HepG2 (cell line): ENCODE results near the gene STPG4. TPM values are rescaled to one million over a fixed set of nuclear protein-coding genes. Genes with fewer than 3 reads are reported as not detected.
A peak's percentile ranks its signal among the peaks of the same experiment; 100 is the strongest.

ENCODE experiments used
- EP300 ChIP-seq, 3 experiments: sonication (generic) in 1 of 3; formaldehyde crosslinking in 1 of 3; IDR thresholded peaks; 2 replicates each; pipeline versions ENCODE4 v1.5.1 to v1.6.1; 2011 to 2020; ENCODE audit warnings: low read depth in 2 of 3, low read length in 2 of 3, borderline replicate concordance in 1 of 3, improper control_type of control experiment in 1 of 3, mild to moderate bottlenecking in 1 of 3, missing genetic modification reagents in 1 of 3, moderate library complexity in 1 of 3
- FIP1L1 ChIP-seq: fragments of 200-400 bp; formaldehyde crosslinking; IDR thresholded peaks from 2 replicates; pipeline ENCODE4 v1.6.1; 2018; ENCODE audit warnings: low read depth, mild to moderate bottlenecking, low read length, moderate library complexity, borderline replicate concordance; ENCODE audit not compliant: insufficient read depth
- FOXC1 ChIP-seq: sonication (generic); formaldehyde crosslinking; IDR thresholded peaks from 2 replicates; pipeline ENCODE4 v1.8.0; 2022; ENCODE audit warnings: mild to moderate bottlenecking, missing genetic modification reagents, borderline replicate concordance
- HNF1A ChIP-seq, 2 experiments: sonication (generic) in 1 of 2; formaldehyde crosslinking in 1 of 2; IDR thresholded peaks; 2 replicates each; pipeline versions ENCODE4 v1.4.0 to v1.6.1; 2016 to 2020; ENCODE audit warnings: borderline replicate concordance in 1 of 2, low read depth in 1 of 2, mild to moderate bottlenecking in 1 of 2, missing genetic modification reagents in 1 of 2
- MXI1 ChIP-seq: IDR thresholded peaks from 3 replicates; pipeline ENCODE4 v1.6.1; 2012; ENCODE audit warnings: low read depth, low read length, inconsistent platforms, borderline replicate concordance
- NFRKB ChIP-seq: fragments of 450-650 bp; IDR thresholded peaks from 2 replicates; pipeline ENCODE4 v1.6.1; 2017
- SRSF1 ChIP-seq: fragments of 200-400 bp; formaldehyde crosslinking; optimal IDR thresholded peaks from 2 replicates; pipeline ENCODE3; 2017; ENCODE audit warnings: mild to moderate bottlenecking, low read depth, low read length, moderate library complexity
- TAF15 ChIP-seq: fragments of 200-400 bp; formaldehyde crosslinking; IDR thresholded peaks from one replicate; pipeline ENCODE4 v1.6.1; 2018; ENCODE audit warnings: mild to moderate bottlenecking, low read depth, low read length; ENCODE audit not compliant: poor library complexity, severe bottlenecking
- TCF12 ChIP-seq, 2 experiments: fragments of 450-650 bp in 1 of 2; sonication (generic) in 1 of 2; formaldehyde crosslinking in 1 of 2; IDR thresholded peaks; 2 replicates each; pipeline versions ENCODE4 v1.6.1 to v1.8.0; 2017 to 2022; ENCODE audit warnings: antibody characterized with exemption in 1 of 2, mild to moderate bottlenecking in 1 of 2, missing genetic modification reagents in 1 of 2, moderate library complexity in 1 of 2
- TFAP4 ChIP-seq: sonication (generic); IDR thresholded peaks from 2 replicates; pipeline ENCODE4 v1.6.1; 2016; ENCODE audit warnings: low read depth, borderline replicate concordance
- ZBTB3 ChIP-seq: sonication (generic); formaldehyde crosslinking; IDR thresholded peaks from 2 replicates; pipeline ENCODE4 v1.4.0; 2020; ENCODE audit warnings: low read depth, mild to moderate bottlenecking, moderate library complexity, missing genetic modification reagents, borderline replicate concordance
- ZFYVE20 ChIP-seq: sonication (generic); formaldehyde crosslinking; IDR thresholded peaks from 2 replicates; pipeline ENCODE4 v1.8.0; 2023; ENCODE audit warnings: low read depth, mild to moderate bottlenecking, moderate library complexity, missing genetic modification reagents, borderline replicate concordance
- ZKSCAN5 ChIP-seq: sonication (generic); formaldehyde crosslinking; IDR thresholded peaks from 2 replicates; pipeline ENCODE4 v1.5.1; 2020; ENCODE audit warnings: mild to moderate bottlenecking, missing genetic modification reagents
- ZNF12 ChIP-seq: sonication (generic); formaldehyde crosslinking; IDR thresholded peaks from 2 replicates; pipeline ENCODE4 v1.5.0; 2020; ENCODE audit warnings: missing genetic modification reagents
- ZNF224 ChIP-seq: sonication (generic); formaldehyde crosslinking; IDR thresholded peaks from 2 replicates; pipeline ENCODE4 v1.5.0; 2020; ENCODE audit warnings: mild to moderate bottlenecking, missing genetic modification reagents
- ZNF703 ChIP-seq: sonication (generic); formaldehyde crosslinking; IDR thresholded peaks from 2 replicates; pipeline ENCODE4 v1.5.1; 2020; ENCODE audit warnings: missing genetic modification reagents, mild to moderate bottlenecking, moderate library complexity, borderline replicate concordance
- ZNF816 ChIP-seq: sonication (generic); formaldehyde crosslinking; IDR thresholded peaks from 2 replicates; pipeline ENCODE4 v1.8.0; 2022; ENCODE audit warnings: missing genetic modification reagents, mild to moderate bottlenecking, borderline replicate concordance
- ZSCAN31 ChIP-seq: sonication (generic); formaldehyde crosslinking; IDR thresholded peaks from 2 replicates; pipeline ENCODE4 v1.5.0; 2020; ENCODE audit warnings: low read depth, mild to moderate bottlenecking, missing genetic modification reagents
- ZSCAN9 ChIP-seq: IDR thresholded peaks from 2 replicates; pipeline ENCODE4 v1.6.1; 2016; ENCODE audit warnings: borderline replicate concordance
- polyA plus RNA-seq, 8 experiments: library from polyadenylated mRNA; depleted of rRNA in 3 of 8; stranded (reverse) in 7 of 8; unstranded in 1 of 8; fragments of >200 nt; fragmentation: Illumina TruSeq in 4 of 8; extraction: Trizol in 4 of 8; gene quantifications; 2 replicates each; pipeline versions ENCODE4 v1.2.1 to v1.2.3, GENCODE V29; 2011 to 2016; ENCODE audit warnings: low read depth in 4 of 8, missing spikeins in 1 of 8, mixed read lengths in 1 of 8; ENCODE audit not compliant: insufficient read depth in 1 of 8
- total RNA-seq, 5 experiments: library from RNA; depleted of rRNA; stranded (reverse); fragments of >200 nt; fragmentation: Illumina TruSeq; extraction: Trizol; gene quantifications; 2 replicates each; pipeline ENCODE4 v1.2.3, GENCODE V29; 2016; ENCODE audit warnings: low read depth in 1 of 5
- TF ChIP-seq, protein P1 (sequence below): sonication (generic); formaldehyde crosslinking; IDR thresholded peaks from 2 replicates; pipeline ENCODE4 v1.4.0; 2020; ENCODE audit warnings: missing genetic modification reagents; ENCODE audit errors: not compliant biosample characterization

The STPG4 gene
- total and polyA plus RNA-seq, 2 of the 13 experiments (the other 11 are each of a cell fraction or from before 2014, with no cell fraction given): 0.11 to 0.15 TPM

DNA sequence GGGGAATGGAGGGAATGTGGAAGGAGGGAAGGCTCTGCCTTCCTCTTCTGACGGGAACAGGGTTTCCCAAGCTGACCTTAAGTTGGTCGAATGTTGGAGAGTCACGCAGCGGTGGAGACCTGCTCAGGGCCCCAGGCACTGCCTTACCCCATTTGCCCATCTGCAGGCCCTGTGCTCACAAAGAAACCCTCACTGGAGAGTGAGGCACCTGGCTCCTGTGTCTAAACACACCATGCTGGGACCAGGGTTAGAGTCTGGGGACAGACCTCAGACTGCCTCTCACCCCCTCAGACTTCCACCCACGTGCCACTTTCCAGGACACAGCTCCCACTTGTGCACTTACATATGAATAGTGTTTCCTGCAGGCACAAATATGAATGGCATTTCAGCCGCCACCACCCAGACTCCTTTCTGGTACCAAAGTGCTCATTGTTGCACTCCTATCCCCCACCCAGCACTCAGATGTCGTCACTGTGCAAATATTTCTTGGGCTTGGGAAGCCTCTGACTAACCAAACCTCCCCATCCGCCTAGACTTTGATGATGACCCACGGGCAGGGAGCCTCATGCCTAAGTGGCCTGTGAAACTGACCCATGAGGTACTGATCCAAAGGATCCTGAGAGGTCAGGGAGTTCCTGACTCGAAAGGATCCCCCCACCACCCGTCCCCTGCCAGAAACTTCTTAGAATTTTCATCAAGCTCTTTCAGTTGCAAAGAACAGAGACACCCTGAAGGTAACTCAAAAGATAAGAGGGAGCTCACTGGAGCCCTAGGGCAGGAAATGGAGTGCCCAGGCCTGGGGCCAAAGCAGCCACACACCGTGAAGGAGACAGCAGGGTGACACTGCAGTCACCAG is 78.3 kb downstream of the STPG4 start (continued):
- 0 out of 2 replicates have a peak, but pooled peaks have one; percentile 24 for TF ChIP-seq ZBTB3 (CRISPR knock-in tag)
- no peak for TF ChIP-seq ZKSCAN5 (CRISPR knock-in tag)
- TF ChIP-seq FOXC1 (CRISPR knock-in tag): peak; percentile 69; the same call in 1 of the 2 replicates
- TF ChIP-seq SRSF1: no peak
- no peak for TF ChIP-seq TAF15
- TF ChIP-seq ZNF816 (CRISPR knock-in tag): no peak; the same call in 1 of the 2 replicates
- TF ChIP-seq NFRKB: no peak
- peak; percentile 87 for TF ChIP-seq ZSCAN31
- TF ChIP-seq, protein P1, sequence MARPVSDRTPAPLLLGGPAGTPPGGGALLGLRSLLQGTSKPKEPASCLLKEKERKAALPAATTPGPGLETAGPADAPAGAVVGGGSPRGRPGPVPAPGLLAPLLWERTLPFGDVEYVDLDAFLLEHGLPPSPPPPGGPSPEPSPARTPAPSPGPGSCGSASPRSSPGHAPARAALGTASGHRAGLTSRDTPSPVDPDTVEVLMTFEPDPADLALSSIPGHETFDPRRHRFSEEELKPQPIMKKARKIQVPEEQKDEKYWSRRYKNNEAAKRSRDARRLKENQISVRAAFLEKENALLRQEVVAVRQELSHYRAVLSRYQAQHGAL (CRISPR knock-in tag): no peak
- TF ChIP-seq ZNF224 (CRISPR knock-in tag): no peak
- TF ChIP-seq ZFYVE20 (CRISPR knock-in tag): no peak
- no peak for TF ChIP-seq TCF12 (IDR thresholded peaks at IDR 0.05)
- peak; percentile 44; the same call in 1 of the 2 replicates for TF ChIP-seq TCF12 (CRISPR knock-in tag; IDR thresholded peaks at IDR 0.05)
- 0 out of 2 replicates have a peak, but pooled peaks have one; percentile 12 for TF ChIP-seq ZNF12
- TF ChIP-seq FIP1L1: no peak
- peak; percentile 75; the same call in 1 of the 3 replicates for TF ChIP-seq MXI1
- peak; percentile 58; the same call in 1 of the 2 replicates for TF ChIP-seq HNF1A (IDR thresholded peaks at IDR 0.05; ENCODE audit: low read depth)
- TF ChIP-seq HNF1A (CRISPR knock-in tag; IDR thresholded peaks at IDR 0.05; ENCODE audit: borderline replicate concordance): peak; percentile 83; the same call in 1 of the 2 replicates
- TF ChIP-seq ZSCAN9 (CRISPR knock-in tag): peak; percentile 78; the same call in 1 of the 2 replicates
- TF ChIP-seq EP300 (IDR thresholded peaks at IDR 0.05; ENCODE audit: low read depth in 2 of 2, low read length in 2 of 2): peak; percentile 61 to 96; a peak in 3 of 4 replicates
- TF ChIP-seq EP300 (CRISPR knock-in tag; IDR thresholded peaks at IDR 0.05; ENCODE audit: borderline replicate concordance): peak; percentile 94
- TF ChIP-seq TFAP4: peak; percentile 85; the same call in 1 of the 2 replicates
- TF ChIP-seq ZNF703 (CRISPR knock-in tag): no peak
